ENCODE data around the gene CDON. TPM values are rescaled to one million over a fixed set of nuclear protein-coding genes. Genes with fewer than 3 reads are reported as not detected.

Gene CDON
- total and polyA plus RNA-seq, 2 donors (not counting 1 experiment from before 2014, with no cell fraction given), result 0.01 TPM; not detected in 1

- ATAC-seq (ENCODE audit: low read depth), result no peak
- Mint-ChIP-seq H3K9me3 (ENCODE audit: insufficient read depth) (no peaks in the 10 kb centered on the region), H3K4me3 (no peak overlapping the region), H3K4me1 (no peaks in the 10 kb centered on the region), H3K27me3 (peaks cover 4% of the 10 kb centered on the region), H3K27ac (no peak overlapping the region)
- Histone ChIP-seq H3K4me3 (ENCODE audit: control extremely low read depth in 1 of 5, extremely low read depth in 1 of 5, insufficient read depth in 1 of 5, low read depth in 2 of 5, low read length in 4 of 5) (no peak overlapping the region), H3K9ac (ENCODE audit: low read length) (no peak overlapping the region), H3K27me3 (replicated peaks in 1 of 4; ENCODE audit: control extremely low read depth in 1 of 4, control insufficient read depth in 3 of 4, insufficient read depth in 4 of 4, low read length in 3 of 4) (peaks cover 0 to 4% (median 0%) of the 10 kb centered on the region in 4 experiments), H3K36me3 (replicated peaks in 1 of 2; ENCODE audit: control extremely low read depth in 1 of 2, control insufficient read depth in 1 of 2, extremely low read depth in 1 of 2, insufficient read depth in 2 of 2, low read length in 1 of 2) (no peaks in the 10 kb centered on the region), H4K20me1 (ENCODE audit: control insufficient read depth, insufficient read depth, low read length, poor library complexity, severe bottlenecking) (no peaks in the 10 kb centered on the region), H3K4me1 (ENCODE audit: control insufficient read depth in 2 of 2, insufficient read depth in 2 of 2, low read length in 2 of 2) (no peaks in the 10 kb centered on the region), H3K4me2 (replicated peaks; ENCODE audit: low read depth, low read length, poor library complexity, severe bottlenecking) (no peak overlapping the region), H2AFZ (ENCODE audit: insufficient read depth, low read depth, low read length, poor library complexity, severe bottlenecking) (no peak overlapping the region), H3K9me3 (ENCODE audit: control extremely low read depth in 1 of 3, control insufficient read depth in 2 of 3, insufficient read depth in 1 of 3, low read length in 2 of 3) (no peaks in the 10 kb centered on the region), H3K79me2 (ENCODE audit: control insufficient read depth, insufficient read depth, low read length) (no peaks in the 10 kb centered on the region), H3K27ac (ENCODE audit: low read length in 2 of 2) (no peak overlapping the region)
- intact Hi-C loops (cut with micrococcal nuclease), result no loop called here
- no peak for DNase-seq
- POLR2A ChIA-PET, result no interaction called here
- TF ChIP-seq EZH2 (IDR thresholded peaks at IDR 0.05; ENCODE audit: borderline replicate concordance, insufficient read depth, low read depth, low read length, poor library complexity, severe bottlenecking), result no peak
- TF ChIP-seq CTCF (IDR thresholded peaks at IDR 0.05), result no peak
- CTCF ChIA-PET, result interaction anchor here (0.7 to 1.4 kb wide), 3 partner anchors 9 to 29 kb away, joined by 3 to 4 read pairs (median 4); no protein-coding TSS in a partner anchor
- WGBS (ENCODE audit: insufficient coverage), result 100% methylated on average over 3 of the region's 4 CpGs
Observed at GRCh38 chr11:125940145-125940544, 122.5 kb downstream of the CDON start.

GRCh38 chr11:125939081-125939521, 123.6 kb downstream of the CDON start:
- Mint-ChIP-seq H3K9me3 (ENCODE audit: insufficient read depth) (no peaks in the 10 kb centered on the region), H3K4me1 (no peaks in the 10 kb centered on the region), H3K4me3 (no peak overlapping the region), H3K27me3 (peaks cover under 1% of the 10 kb centered on the region), H3K27ac (no peak overlapping the region)
- H3K36me3 ChIP-seq (replicated peaks in 1 of 2; ENCODE audit: control extremely low read depth in 1 of 2, control insufficient read depth in 1 of 2, extremely low read depth in 1 of 2, insufficient read depth in 2 of 2, low read length in 1 of 2), result no peaks in the 10 kb centered on the region
- H3K4me3 ChIP-seq (ENCODE audit: control extremely low read depth in 1 of 5, extremely low read depth in 1 of 5, insufficient read depth in 1 of 5, low read depth in 2 of 5, low read length in 4 of 5), result no peak overlapping the region
- H4K20me1 ChIP-seq (ENCODE audit: control insufficient read depth, insufficient read depth, low read length, poor library complexity, severe bottlenecking), result no peaks in the 10 kb centered on the region
- DNase-seq (no peak), ATAC-seq (ENCODE audit: low read depth) (no peak)
- H3K9me3 ChIP-seq (ENCODE audit: control extremely low read depth in 1 of 3, control insufficient read depth in 2 of 3, insufficient read depth in 1 of 3, low read length in 2 of 3), result no peaks in the 10 kb centered on the region
- H3K79me2 ChIP-seq (ENCODE audit: control insufficient read depth, insufficient read depth, low read length), result no peaks in the 10 kb centered on the region
- H2AFZ ChIP-seq (ENCODE audit: insufficient read depth, low read depth, low read length, poor library complexity, severe bottlenecking), result no peak overlapping the region
- TF ChIP-seq CTCF (IDR thresholded peaks at IDR 0.05) (no peak), EZH2 (IDR thresholded peaks at IDR 0.05; ENCODE audit: borderline replicate concordance, insufficient read depth, low read depth, low read length, poor library complexity, severe bottlenecking) (no peak)
- H3K9ac ChIP-seq (ENCODE audit: low read length), result no peak overlapping the region
- WGBS (ENCODE audit: insufficient coverage), result 80% methylated on average over 1 of the region's 4 CpGs
- no peak overlapping the region for H3K4me2 ChIP-seq (replicated peaks; ENCODE audit: low read depth, low read length, poor library complexity, severe bottlenecking)
- ChIA-PET POLR2A (no interaction called here), CTCF (no interaction called here)
- no peak overlapping the region for H3K27ac ChIP-seq (ENCODE audit: low read length in 2 of 2)
- no peaks in the 10 kb centered on the region for H3K4me1 ChIP-seq (ENCODE audit: control insufficient read depth in 2 of 2, insufficient read depth in 2 of 2, low read length in 2 of 2)
- intact Hi-C loops (cut with micrococcal nuclease), result no loop called here
- H3K27me3 ChIP-seq (replicated peaks in 1 of 4; ENCODE audit: control extremely low read depth in 1 of 4, control insufficient read depth in 3 of 4, insufficient read depth in 4 of 4, low read length in 3 of 4), result peaks cover 0 to 4% (median 0%) of the 10 kb centered on the region in 4 experiments
